T-helper 1 cell treated with Interleukin-12 subunit alpha and Interleukin-12 subunit beta and Interleukin-4 antibody, amounts not matched to agents 30 ng/mL and 1 ng/mL, for 36 hours (primary cell): ENCODE measurements around the gene CD81. TPM values are rescaled to one million over a fixed set of nuclear protein-coding genes. Genes with fewer than 3 reads are reported as not detected.

ENCODE experiments used
- intact Hi-C: fragments of 100-400 bp; cut with micrococcal nuclease; formaldehyde crosslinking; loops from one replicate; pipeline ENCODE4 v1.15.1; 2024
- total RNA-seq: library from RNA; stranded (reverse); gene quantifications from 2 replicates; pipeline ENCODE4 v1.2.3, GENCODE V29; 2022

The CD81 gene
- total RNA-seq, 1 donor from 2014 or later, result 189 TPM

- intact Hi-C loops, result loop anchor here (2.0 kb wide), 1 partner anchor 73 kb away; the partner anchor contains the start of gene TSPAN32
Measured at GRCh38 chr11:2375964-2376551, 1.1 kb upstream of the CD81 start.

GRCh38 chr11:2377511-2378443 lies 667 bp downstream of the CD81 start:
- intact Hi-C loops, result loop anchor here (1.0 to 2.0 kb wide), 4 partner anchors 23 to 508 kb away; partner anchors contain the start of genes CDKN1C, TRPM5, TSPAN32 and TSSC4

- intact Hi-C loops, result loop anchor here (1.0 kb wide), 1 partner anchor 66 kb away; the partner anchor contains the start of gene TRPM5
Measured at GRCh38 chr11:2378527-2379210, 1.6 kb downstream of the CD81 start.

GRCh38 chr11:2379466-2380174 lies 2.5 kb downstream of the CD81 start:
- intact Hi-C loops, result no loop called here

GRCh38 chr11:2380396-2380795 lies 3.3 kb downstream of the CD81 start:
- intact Hi-C loops, result no loop called here

GRCh38 chr11:2380807-2381350 lies 3.8 kb downstream of the CD81 start:
- intact Hi-C loops, result no loop called here

GRCh38 chr11:2381494-2382128 lies 4.5 kb downstream of the CD81 start:
- intact Hi-C loops, result no loop called here

- intact Hi-C loops, result no loop called here
Measured at GRCh38 chr11:2382129-2382517, 5.0 kb downstream of the CD81 start.

- intact Hi-C loops, result no loop called here
Measured at GRCh38 chr11:2382936-2383851, 6.1 kb downstream of the CD81 start.

- intact Hi-C loops, result no loop called here
Measured at GRCh38 chr11:2383852-2384804, 7.0 kb downstream of the CD81 start.

GRCh38 chr11:2385156-2386151 lies 8.3 kb downstream of the CD81 start:
- intact Hi-C loops, result no loop called here

- intact Hi-C loops, result no loop called here
Measured at GRCh38 chr11:2386591-2386990, 9.5 kb downstream of the CD81 start.

- intact Hi-C loops, result no loop called here
Measured at GRCh38 chr11:2387266-2387987, 10.3 kb downstream of the CD81 start.

GRCh38 chr11:2388431-2389376 lies 11.6 kb downstream of the CD81 start:
- intact Hi-C loops, result no loop called here

GRCh38 chr11:2389377-2390026 lies 12.4 kb downstream of the CD81 start:
- intact Hi-C loops, result no loop called here
